ENCODE results near the gene HESX1.
A peak's percentile ranks its signal among the peaks of the same experiment; 100 is the strongest.

HESX1 gene

GRCh38 chr3:57199895-57200297, at the start of gene HESX1:
TSS of gene HESX1 (minus strand) at chr3:57199978. CDS start at chr3:57199918, 60 bp downstream.
- no peak for DNase-seq (ENCODE audit: low read depth)

GRCh38 chr3:57244946-57245345, 45.2 kb upstream of the HESX1 start:
- no peak for DNase-seq (ENCODE audit: low read depth)

- DNase-seq (ENCODE audit: low read depth), result no peak
Observed at GRCh38 chr3:57234613-57235575, 35.1 kb upstream of the HESX1 start.

- DNase-seq (ENCODE audit: low read depth), result no peak
Observed at GRCh38 chr3:57233799-57234198, 34.0 kb upstream of the HESX1 start.

- no peak for DNase-seq (ENCODE audit: low read depth)
Observed at GRCh38 chr3:57230006-57230405, 30.2 kb upstream of the HESX1 start.

- peak; percentile 10 for DNase-seq (ENCODE audit: low read depth)
Observed at GRCh38 chr3:57227930-57228751, 28.4 kb upstream of the HESX1 start.

GRCh38 chr3:57227204-57227929, 27.6 kb upstream of the HESX1 start, which contains the start of gene APPL1:
TSS of gene APPL1 (plus strand) at chr3:57227729. CDS start at chr3:57227884, 155 bp downstream.
- DNase-seq (ENCODE audit: low read depth), result peak; percentile 82

- DNase-seq (ENCODE audit: low read depth), result no peak
Observed at GRCh38 chr3:57226176-57226575, 26.4 kb upstream of the HESX1 start.

- DNase-seq (ENCODE audit: low read depth), result no peak
Observed at GRCh38 chr3:57224856-57225255, 25.1 kb upstream of the HESX1 start.

GRCh38 chr3:57221883-57222282, 22.1 kb upstream of the HESX1 start:
- DNase-seq (ENCODE audit: low read depth), result no peak

- DNase-seq (ENCODE audit: low read depth), result no peak
Observed at GRCh38 chr3:57206423-57206822, 6.6 kb upstream of the HESX1 start.

- DNase-seq (ENCODE audit: low read depth), result no peak
Observed at GRCh38 chr3:57194641-57195040, 5.1 kb downstream of the HESX1 start.

- no peak for DNase-seq (ENCODE audit: low read depth)
Observed at GRCh38 chr3:57192028-57192427, 7.8 kb downstream of the HESX1 start.

- no peak for DNase-seq (ENCODE audit: low read depth)
Observed at GRCh38 chr3:57184526-57184925, 15.3 kb downstream of the HESX1 start.

- no peak for DNase-seq (ENCODE audit: low read depth)
Observed at GRCh38 chr3:57179580-57180410, 20.0 kb downstream of the HESX1 start.

- no peak for DNase-seq (ENCODE audit: low read depth)
Observed at GRCh38 chr3:57176045-57176444, 23.7 kb downstream of the HESX1 start.

GRCh38 chr3:57173687-57174086, 26.1 kb downstream of the HESX1 start:
- no peak for DNase-seq (ENCODE audit: low read depth)

- DNase-seq (ENCODE audit: low read depth), result no peak
Observed at GRCh38 chr3:57170946-57171345, 28.8 kb downstream of the HESX1 start.

- peak; percentile 35 for DNase-seq (ENCODE audit: low read depth)
Observed at GRCh38 chr3:57169872-57170623, 29.7 kb downstream of the HESX1 start.

- no peak for DNase-seq (ENCODE audit: low read depth)
Observed at GRCh38 chr3:57169108-57169507, 30.7 kb downstream of the HESX1 start.

All from activated T-helper 1 cell treated with Interleukin-2 at 50 U/mL for 16 hours (primary cell).